Small intestine (tissue), 7 donors: ENCODE measurements around the gene UNC13D. TPM values are rescaled to one million over a fixed set of nuclear protein-coding genes. Genes with fewer than 3 reads are reported as not detected.
A peak's percentile ranks its signal among the peaks of the same experiment; 100 is the strongest.
"Not testable (repeated sequence)": the region's sequence is repeated elsewhere in the genome, so short reads cannot be mapped to it uniquely, and the experiment has no call there.

ENCODE experiments used
- DNase-seq, 2 donors: peaks; one replicate each; pipeline versions ENCODE4 v3.0.0 to v3.0.0-alpha.2; 2013
- FAIRE-seq: peaks from 2 replicates; lab custom pipeline; 2012; peaks lifted over from hg19 to GRCh38; lab: Jason Lieb, UNC
- H3K27ac ChIP-seq, 3 donors: one replicate each; pipeline ENCODE4 v1.5.1; 2013; ENCODE audit warnings: low read length in 2 of 3, mild to moderate bottlenecking in 2 of 3, control low read depth in 1 of 3, inconsistent platforms in 1 of 3, low read depth in 1 of 3, moderate library complexity in 1 of 3
- H3K27me3 ChIP-seq, 3 donors: one replicate each; pipeline ENCODE4 v1.6.1; 2013; ENCODE audit warnings: low read length in 3 of 3, inconsistent platforms in 1 of 3; ENCODE audit not compliant: control insufficient read depth in 3 of 3, insufficient read depth in 3 of 3
- H3K36me3 ChIP-seq, 3 donors: one replicate each; pipeline ENCODE4 v1.6.1; 2013; ENCODE audit warnings: low read length in 3 of 3, inconsistent platforms in 1 of 3, low read depth in 1 of 3, mild to moderate bottlenecking in 1 of 3, moderate library complexity in 1 of 3; ENCODE audit not compliant: control insufficient read depth in 3 of 3, insufficient read depth in 2 of 3
- H3K4me1 ChIP-seq, 3 donors: one replicate each; pipeline ENCODE4 v1.6.1; 2013; ENCODE audit warnings: low read length in 2 of 3, inconsistent platforms in 1 of 3, low read depth in 1 of 3, mild to moderate bottlenecking in 1 of 3, moderate library complexity in 1 of 3; ENCODE audit not compliant: control insufficient read depth in 3 of 3, insufficient read depth in 2 of 3
- H3K4me3 ChIP-seq, 3 donors: one replicate each; pipeline ENCODE4 v1.5.1; 2013; ENCODE audit warnings: low read length in 3 of 3, control low read depth in 1 of 3, inconsistent platforms in 1 of 3, low read depth in 1 of 3, mild to moderate bottlenecking in 1 of 3, moderate library complexity in 1 of 3
- H3K9me3 ChIP-seq, 2 donors: one replicate each; pipeline ENCODE4 v1.6.1; 2013; ENCODE audit warnings: low read depth in 1 of 2, low read length in 1 of 2; ENCODE audit not compliant: control insufficient read depth in 2 of 2, insufficient read depth in 1 of 2
- WGBS, 3 donors: extraction: QIAGEN DNeasy Blood & Tissue Kit; methylation state at CpG; one replicate each; pipeline ENCODE4 v1.1.7; 2013; 5-methylcytosine and 5-hydroxymethylcytosine counted together
- polyA plus RNA-seq, 4 donors: library from polyadenylated mRNA; stranded (reverse) in 3 of 4; unstranded in 1 of 4; fragments of 200-250 nt in 3 of 4; fragments of 120-200 nt in 1 of 4; gene quantifications; one replicate each; pipeline versions ENCODE4 v1.2.1 to v1.2.3, GENCODE V29; 2013
- donor health status: healthy with polysubstance abuse.
- donor health status: control.
- donor health status: control.
- donor health status: Bipolar disorder and iron deficiency.
- donor health status: healthy.

Gene UNC13D
- polyA plus RNA-seq, 4 donors: 8.1 to 40.3 (median 12.6) TPM

GRCh38 chr17:75872434-75873351 lies 28.5 kb upstream of the UNC13D start:
- FAIRE-seq: no peak
- DNase-seq: peak; percentile 61 to 62
- Histone ChIP-seq H3K36me3 (peaks cover 0 to 28% (median 0%) of the 10 kb centered on the region in 3 donors), H3K4me1 (peaks cover 0 to 38% (median 6%) of the 10 kb centered on the region in 3 donors), H3K27me3 (no peaks in the 10 kb centered on the region), H3K4me3 (no peak overlapping the region), H3K27ac (peak overlapping the region; percentile 9 to 85 (median 67)), H3K9me3 (no peaks in the 10 kb centered on the region)
- WGBS, 3 donors: 43 to 54% (median 44%) methylated on average over 13 of the region's 13 CpGs

GRCh38 chr17:75870228-75870627 lies 26.0 kb upstream of the UNC13D start:
- Histone ChIP-seq H3K4me1 (peaks cover 0 to 15% (median 6%) of the 10 kb centered on the region in 3 donors), H3K36me3 (peaks cover 0 to 14% (median 0%) of the 10 kb centered on the region in 3 donors), H3K27ac (peak overlapping the region in 1 of 3 donors; percentile 88)
- not testable (repeated sequence) for FAIRE-seq, H3K4me3 ChIP-seq, H3K27me3 ChIP-seq, H3K9me3 ChIP-seq, DNase-seq
- 68 to 75% (median 75%) methylated on average over 10 of the region's 10 CpGs for WGBS, 3 donors

- FAIRE-seq: no peak
- Histone ChIP-seq H3K27me3 (no peaks in the 10 kb centered on the region), H3K4me1 (peaks cover 0 to 15% (median 7%) of the 10 kb centered on the region in 3 donors), H3K4me3 (no peak overlapping the region), H3K27ac (peak overlapping the region; percentile 39 to 88 (median 58)), H3K9me3 (no peaks in the 10 kb centered on the region), H3K36me3 (peaks cover 0 to 7% (median 0%) of the 10 kb centered on the region in 3 donors)
- 34 to 46% (median 41%) methylated on average over 22 to 23 of the region's 23 CpGs for WGBS, 3 donors
- DNase-seq: peak; percentile 49 to 87
These were observed 25.3 kb upstream of the UNC13D start for GRCh38 chr17:75869282-75870141.

GRCh38 chr17:75868730-75869281 lies 24.6 kb upstream of the UNC13D start:
- not testable (repeated sequence) for H3K27me3 ChIP-seq, H3K4me3 ChIP-seq, H3K36me3 ChIP-seq, H3K9me3 ChIP-seq, FAIRE-seq, DNase-seq
- WGBS, 3 donors: 78 to 81% (median 80%) methylated on average over 12 of the region's 12 CpGs
- Histone ChIP-seq H3K4me1 (peaks cover 0 to 20% (median 7%) of the 10 kb centered on the region in 3 donors), H3K27ac (peak overlapping the region in 2 of 3 donors; percentile 39 to 88)

GRCh38 chr17:75865404-75866188 lies 21.4 kb upstream of the UNC13D start:
- not testable (repeated sequence) for DNase-seq, H3K4me3 ChIP-seq, H3K27me3 ChIP-seq, H3K9me3 ChIP-seq, FAIRE-seq, H3K36me3 ChIP-seq
- peaks cover 0 to 11% (median 3%) of the 10 kb centered on the region in 3 donors for H3K4me1 ChIP-seq
- H3K27ac ChIP-seq: peak overlapping the region in 1 of 3 donors; percentile 83
- 64 to 71% (median 66%) methylated on average over 16 to 17 of the region's 17 CpGs for WGBS, 3 donors

GRCh38 chr17:75864887-75865286 lies 20.7 kb upstream of the UNC13D start:
- not testable (repeated sequence) for H3K36me3 ChIP-seq, H3K9me3 ChIP-seq, H3K4me3 ChIP-seq, H3K27me3 ChIP-seq, FAIRE-seq, DNase-seq
- H3K27ac ChIP-seq: peak overlapping the region; percentile 57 to 83 (median 70)
- peaks cover 0 to 11% (median 3%) of the 10 kb centered on the region in 3 donors for H3K4me1 ChIP-seq
- 69 to 82% (median 80%) methylated on average over 4 of the region's 4 CpGs for WGBS, 3 donors

- DNase-seq (peak; percentile 24 to 62), FAIRE-seq (no peak)
- 34 to 66% (median 57%) methylated on average over 8 of the region's 8 CpGs for WGBS, 3 donors
- Histone ChIP-seq H3K9me3 (no peaks in the 10 kb centered on the region), H3K27ac (peak overlapping the region; percentile 57 to 83 (median 70)), H3K4me1 (peaks cover 0 to 7% (median 3%) of the 10 kb centered on the region in 3 donors), H3K27me3 (no peaks in the 10 kb centered on the region), H3K4me3 (no peak overlapping the region), H3K36me3 (no peaks in the 10 kb centered on the region)
These were observed 20.3 kb upstream of the UNC13D start for GRCh38 chr17:75864448-75864871.
